Smooth muscle cell (in vitro differentiated cells): ENCODE data around the gene TTC7B. TPM values are rescaled to one million over a fixed set of nuclear protein-coding genes. Genes with fewer than 3 reads are reported as not detected.

Experiments
- DNase-seq: peaks from one replicate; lab custom pipeline; 2025; ENCODE audit not compliant: unreplicated experiment; lab: John Stamatoyannopoulos, UW
- H2AFZ ChIP-seq: fragments of 200-600 bp; sonication (generic); 2 replicates; pipeline ENCODE4 v1.6.0; 2016; ENCODE audit warnings: antibody characterized with exemption, low read depth, mild to moderate bottlenecking
- H3F3A ChIP-seq: fragments of 200-600 bp; sonication (generic); 2 replicates; pipeline ENCODE4 v1.6.0; 2017; ENCODE audit warnings: antibody characterized with exemption, low read depth
- H3K27ac ChIP-seq: fragments of 200-600 bp; sonication (generic); 2 replicates; pipeline ENCODE4 v1.5.1; 2016; ENCODE audit warnings: low read depth, mild to moderate bottlenecking
- H3K27me3 ChIP-seq: fragments of 200-600 bp; sonication (generic); 2 replicates; pipeline ENCODE4 v1.6.1; 2016; ENCODE audit warnings: low read depth, mild to moderate bottlenecking
- H3K36me3 ChIP-seq: fragments of 200-600 bp; sonication (generic); 2 replicates; pipeline ENCODE4 v1.5.1; 2016; ENCODE audit warnings: low read depth
- H3K4me1 ChIP-seq: fragments of 200-600 bp; sonication (generic); 2 replicates; pipeline ENCODE4 v1.5.1; 2016; ENCODE audit warnings: low read depth
- H3K4me2 ChIP-seq: fragments of 200-600 bp; sonication (generic); 2 replicates; pipeline ENCODE4 v1.6.0; 2016; ENCODE audit warnings: mild to moderate bottlenecking
- H3K4me3 ChIP-seq: fragments of 200-600 bp; sonication (generic); 2 replicates; pipeline ENCODE4 v1.5.1; 2016; ENCODE audit warnings: mild to moderate bottlenecking
- H3K79me2 ChIP-seq: fragments of 200-600 bp; sonication (generic); 2 replicates; pipeline ENCODE4 v1.6.0; 2016; ENCODE audit warnings: low read depth, mild to moderate bottlenecking
- H3K9ac ChIP-seq: fragments of 200-600 bp; sonication (generic); 2 replicates; pipeline ENCODE4 v1.6.0; 2016; ENCODE audit warnings: low read depth
- H3K9me3 ChIP-seq: fragments of 200-600 bp; sonication (generic); replicated peaks from 2 replicates; pipeline ENCODE4 v1.5.1; 2016; ENCODE audit warnings: low read depth
- H4K20me1 ChIP-seq: fragments of 200-600 bp; sonication (generic); 2 replicates; pipeline ENCODE4 v1.6.0; 2016; ENCODE audit warnings: low read depth
- WGBS: methylation state at CpG from one replicate; pipeline ENCODE4 v1.1.7; 2016; ENCODE audit warnings: low lambda C conversion rate; 5-methylcytosine and 5-hydroxymethylcytosine counted together
- polyA plus RNA-seq: library from polyadenylated mRNA; unstranded; fragments of >200 nt; fragmentation: Nextera tagmentation; extraction: Ambion mirVana; gene quantifications from 2 replicates; pipeline ENCODE4 v1.2.1, GENCODE V29; 2016
- total RNA-seq: library from RNA; depleted of rRNA; stranded (reverse); fragments of >200 nt; gene quantifications from 2 replicates; pipeline ENCODE4 v1.2.3, GENCODE V29; 2014
- TF ChIP-seq, protein P1 (sequence below): fragments of 200-600 bp; sonication (generic); IDR thresholded peaks from 2 replicates; pipeline ENCODE4 v1.5.1; 2017; ENCODE audit warnings: borderline replicate concordance, mild to moderate bottlenecking, antibody characterized with exemption; ENCODE audit not compliant: insufficient read depth, poor library complexity, severe bottlenecking

TTC7B gene
- total and polyA plus RNA-seq, 2 experiments from 2014 or later: 22.1 to 54.1 TPM

DNA sequence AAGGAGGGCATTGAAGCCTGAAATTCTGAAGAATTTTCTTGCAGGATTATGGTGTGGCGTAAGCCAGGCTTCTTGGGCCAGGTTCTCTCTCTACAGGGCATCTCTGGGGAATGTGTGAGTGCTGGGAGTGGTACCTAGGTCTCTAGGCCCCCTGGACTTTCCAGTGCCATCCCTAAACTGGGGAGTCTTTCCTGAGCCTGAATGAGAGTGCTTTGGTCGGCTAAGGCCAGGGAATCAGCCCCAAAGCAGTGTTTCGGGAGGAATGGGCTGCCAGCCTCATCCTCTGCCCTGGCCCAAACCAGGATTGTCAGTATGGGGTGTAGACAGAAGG, 325.5 kb downstream of the TTC7B start:
- WGBS: 93% methylated on average over 3 of the region's 3 CpGs
- Histone ChIP-seq H3K79me2 (no peaks in the 10 kb centered on the region), H3K4me1 (peaks cover 6% of the 10 kb centered on the region), H3K27ac (no peak overlapping the region), H3F3A (no peaks in the 10 kb centered on the region), H3K36me3 (no peaks in the 10 kb centered on the region), H2AFZ (no peak overlapping the region), H3K4me3 (no peak overlapping the region), H3K9me3 (no peaks in the 10 kb centered on the region), H3K9ac (no peak overlapping the region), H3K4me2 (no peak overlapping the region), H4K20me1 (no peaks in the 10 kb centered on the region), H3K27me3 (no peaks in the 10 kb centered on the region)
- TF ChIP-seq, protein P1, sequence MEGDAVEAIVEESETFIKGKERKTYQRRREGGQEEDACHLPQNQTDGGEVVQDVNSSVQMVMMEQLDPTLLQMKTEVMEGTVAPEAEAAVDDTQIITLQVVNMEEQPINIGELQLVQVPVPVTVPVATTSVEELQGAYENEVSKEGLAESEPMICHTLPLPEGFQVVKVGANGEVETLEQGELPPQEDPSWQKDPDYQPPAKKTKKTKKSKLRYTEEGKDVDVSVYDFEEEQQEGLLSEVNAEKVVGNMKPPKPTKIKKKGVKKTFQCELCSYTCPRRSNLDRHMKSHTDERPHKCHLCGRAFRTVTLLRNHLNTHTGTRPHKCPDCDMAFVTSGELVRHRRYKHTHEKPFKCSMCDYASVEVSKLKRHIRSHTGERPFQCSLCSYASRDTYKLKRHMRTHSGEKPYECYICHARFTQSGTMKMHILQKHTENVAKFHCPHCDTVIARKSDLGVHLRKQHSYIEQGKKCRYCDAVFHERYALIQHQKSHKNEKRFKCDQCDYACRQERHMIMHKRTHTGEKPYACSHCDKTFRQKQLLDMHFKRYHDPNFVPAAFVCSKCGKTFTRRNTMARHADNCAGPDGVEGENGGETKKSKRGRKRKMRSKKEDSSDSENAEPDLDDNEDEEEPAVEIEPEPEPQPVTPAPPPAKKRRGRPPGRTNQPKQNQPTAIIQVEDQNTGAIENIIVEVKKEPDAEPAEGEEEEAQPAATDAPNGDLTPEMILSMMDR: no peak
- no peak for DNase-seq

DNA sequence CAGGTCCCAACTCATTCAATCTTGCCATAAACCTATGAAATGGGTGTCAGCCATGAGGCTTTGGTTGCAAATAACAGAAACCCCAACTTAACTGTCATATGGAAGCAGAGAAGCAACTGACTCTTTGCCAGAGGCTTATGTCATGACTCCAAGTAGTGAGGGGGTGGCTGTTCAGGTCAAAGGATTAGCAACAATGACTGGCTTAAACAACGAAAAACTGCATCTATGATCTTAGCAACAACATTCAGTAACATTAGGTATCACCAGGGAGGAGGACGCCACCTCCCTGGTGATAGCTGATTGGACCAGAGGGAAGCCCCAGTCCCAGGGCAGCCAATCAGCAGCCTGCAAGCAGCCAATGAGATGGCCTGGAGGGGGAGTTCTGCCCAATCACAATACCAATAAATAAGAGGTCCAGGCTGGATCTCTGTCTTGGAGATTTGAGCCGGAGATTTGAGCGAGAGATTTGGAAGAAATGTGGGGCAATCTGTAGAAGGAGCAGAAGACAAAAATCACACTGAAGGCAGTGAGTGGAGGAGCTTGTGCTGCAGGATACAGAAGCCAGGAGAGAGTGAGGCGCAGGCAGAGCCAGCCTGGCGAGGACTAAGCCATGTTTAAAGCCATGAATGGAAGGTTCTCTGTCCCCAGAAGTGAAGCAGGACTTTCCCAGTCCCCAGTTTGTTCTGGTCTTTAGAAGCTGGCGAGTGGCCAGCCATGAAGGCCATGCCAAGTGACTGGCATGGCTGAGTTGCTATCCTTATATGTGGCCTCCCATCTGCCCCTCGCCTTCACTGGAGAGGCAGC, 326.1 kb downstream of the TTC7B start:
- no peaks in the 10 kb centered on the region for H4K20me1 ChIP-seq
- no peaks in the 10 kb centered on the region for H3K27me3 ChIP-seq
- H2AFZ ChIP-seq: no peak overlapping the region
- H3K79me2 ChIP-seq: no peaks in the 10 kb centered on the region
- no peaks in the 10 kb centered on the region for H3F3A ChIP-seq
- TF ChIP-seq, protein P1: no peak
- H3K27ac ChIP-seq: no peak overlapping the region
- WGBS: 89% methylated on average over 8 of the region's 8 CpGs
- no peak overlapping the region for H3K4me3 ChIP-seq
- H3K9ac ChIP-seq: no peak overlapping the region
- H3K9me3 ChIP-seq: no peaks in the 10 kb centered on the region
- H3K4me1 ChIP-seq: peaks cover 6% of the 10 kb centered on the region
- no peaks in the 10 kb centered on the region for H3K36me3 ChIP-seq
- DNase-seq: no peak
- no peak overlapping the region for H3K4me2 ChIP-seq

- Histone ChIP-seq H3F3A (no peaks in the 10 kb centered on the region), H3K79me2 (no peaks in the 10 kb centered on the region), H3K27me3 (no peaks in the 10 kb centered on the region), H2AFZ (no peak overlapping the region), H3K27ac (no peak overlapping the region), H3K4me1 (peaks cover 6% of the 10 kb centered on the region), H3K4me3 (no peak overlapping the region), H3K9ac (no peak overlapping the region), H3K36me3 (no peaks in the 10 kb centered on the region), H3K9me3 (no peaks in the 10 kb centered on the region), H3K4me2 (no peak overlapping the region), H4K20me1 (no peaks in the 10 kb centered on the region)
- 93% methylated on average over 4 of the region's 4 CpGs for WGBS
- no peak for DNase-seq
- TF ChIP-seq, protein P1: no peak
Observed at GRCh38 chr14:90489306-90489705, 326.9 kb downstream of the TTC7B start.

GRCh38 chr14:90488256-90488655, 328.0 kb downstream of the TTC7B start:
- no peaks in the 10 kb centered on the region for H3F3A ChIP-seq
- no peaks in the 10 kb centered on the region for H3K79me2 ChIP-seq
- no peak overlapping the region for H2AFZ ChIP-seq
- H4K20me1 ChIP-seq: no peaks in the 10 kb centered on the region
- H3K4me1 ChIP-seq: peaks cover 6% of the 10 kb centered on the region
- H3K9ac ChIP-seq: no peak overlapping the region
- no peaks in the 10 kb centered on the region for H3K27me3 ChIP-seq
- no peak for DNase-seq
- no peak overlapping the region for H3K4me2 ChIP-seq
- H3K36me3 ChIP-seq: no peaks in the 10 kb centered on the region
- H3K27ac ChIP-seq: no peak overlapping the region
- TF ChIP-seq, protein P1: no peak
- 92% methylated on average over 5 of the region's 5 CpGs for WGBS
- H3K9me3 ChIP-seq: no peaks in the 10 kb centered on the region
- no peak overlapping the region for H3K4me3 ChIP-seq
